Lung microvascular endothelial cell (primary cell): ENCODE measurements around the gene TET3. TPM values are rescaled to one million over a fixed set of nuclear protein-coding genes. Genes with fewer than 3 reads are reported as not detected.

Experiments used
- DNase-seq, 2 donors: peaks; one replicate each; pipeline versions ENCODE4 v3.0.0 to v3.0.0-alpha.2; 2010; ENCODE audit warnings: low read depth in 2 of 2
- total RNA-seq: library from RNA; depleted of rRNA; stranded (reverse); fragments of >200 nt; gene quantifications from 2 replicates; pipeline ENCODE4 v1.2.1, GENCODE V29; 2014

The TET3 gene
- total RNA-seq, 1 donor from 2014 or later = 4.0 TPM

DNA sequence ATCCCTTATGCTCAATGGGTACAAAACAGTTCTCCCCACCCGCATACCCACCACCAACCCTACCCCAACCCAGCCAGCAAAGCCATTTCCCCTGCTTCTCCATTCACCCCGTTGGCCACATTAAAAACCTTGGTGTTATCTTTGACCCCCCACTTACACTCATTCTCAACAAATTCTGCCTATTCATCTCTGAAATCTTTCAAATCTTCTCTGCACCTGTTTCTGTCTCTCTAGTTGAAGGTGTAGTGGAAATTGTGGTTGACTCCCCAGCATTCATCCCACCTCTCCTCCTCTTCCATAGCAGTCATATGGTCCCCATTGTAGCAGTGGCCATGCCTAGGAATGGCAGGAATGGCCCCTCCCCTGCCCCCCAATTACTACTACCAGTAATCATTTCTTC lies 20.5 kb upstream of the TET3 start:
- no peak for DNase-seq

- no peak for DNase-seq
Observed at GRCh38 chr2:73965053-73965452, 19.7 kb upstream of the TET3 start.

- DNase-seq = no peak
Observed at GRCh38 chr2:73968357-73968937, 16.3 kb upstream of the TET3 start.

GRCh38 chr2:73969356-73969755 lies 15.4 kb upstream of the TET3 start:
- no peak for DNase-seq

GRCh38 chr2:73970141-73970803 lies 14.4 kb upstream of the TET3 start:
- no peak for DNase-seq

DNA sequence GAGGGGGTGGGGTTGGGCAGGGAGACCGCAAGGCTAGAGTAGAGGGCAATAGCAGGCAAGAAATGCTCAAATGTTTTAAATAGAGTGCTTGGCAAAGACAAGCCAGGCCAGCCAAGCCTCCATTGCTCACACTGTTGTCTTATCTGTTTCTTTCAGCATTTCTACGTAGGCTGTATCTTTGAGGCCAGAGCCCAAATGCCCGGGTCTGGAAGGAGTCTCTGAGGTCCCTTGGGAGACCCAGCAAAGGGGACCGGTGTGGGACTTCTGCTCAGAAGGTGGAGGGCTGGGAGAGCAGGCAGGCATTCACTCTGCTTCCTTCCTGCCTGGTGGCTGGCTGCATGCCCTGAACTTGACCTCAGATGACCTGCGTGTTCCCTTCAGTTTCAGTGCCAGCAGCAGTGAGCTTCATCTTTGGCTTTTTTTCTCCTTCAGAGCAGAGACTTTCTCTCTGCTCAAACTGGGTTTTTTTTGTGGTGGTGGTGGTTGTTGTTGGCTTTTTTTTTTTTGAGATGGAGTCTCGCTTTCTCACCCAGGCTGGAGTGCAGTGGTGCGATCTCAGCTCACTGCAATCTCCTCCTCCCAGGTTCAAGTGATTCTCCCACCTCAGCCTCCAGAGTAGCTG lies 13.7 kb upstream of the TET3 start:
- peak; percentile 43 to 60 for DNase-seq

DNA sequence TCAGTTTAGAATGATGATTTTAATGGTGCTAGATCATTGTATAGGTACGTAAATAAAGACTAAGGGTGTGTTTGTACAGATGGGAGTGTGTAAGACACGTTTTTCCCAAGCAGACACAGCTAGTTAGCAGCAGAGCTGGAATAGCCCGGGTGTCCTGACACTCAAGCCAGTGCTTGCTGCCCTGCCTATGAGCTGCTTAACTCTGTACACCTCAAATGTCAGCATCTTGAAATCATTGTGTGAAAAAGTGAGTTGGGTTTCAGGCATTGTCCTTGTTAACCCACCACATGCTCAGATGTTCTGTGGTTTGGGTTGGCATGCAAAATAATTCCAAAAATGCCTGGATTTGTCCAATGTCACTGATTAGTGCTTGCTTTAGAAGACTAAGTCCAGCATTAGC lies 13.0 kb upstream of the TET3 start:
- DNase-seq = no peak

DNA sequence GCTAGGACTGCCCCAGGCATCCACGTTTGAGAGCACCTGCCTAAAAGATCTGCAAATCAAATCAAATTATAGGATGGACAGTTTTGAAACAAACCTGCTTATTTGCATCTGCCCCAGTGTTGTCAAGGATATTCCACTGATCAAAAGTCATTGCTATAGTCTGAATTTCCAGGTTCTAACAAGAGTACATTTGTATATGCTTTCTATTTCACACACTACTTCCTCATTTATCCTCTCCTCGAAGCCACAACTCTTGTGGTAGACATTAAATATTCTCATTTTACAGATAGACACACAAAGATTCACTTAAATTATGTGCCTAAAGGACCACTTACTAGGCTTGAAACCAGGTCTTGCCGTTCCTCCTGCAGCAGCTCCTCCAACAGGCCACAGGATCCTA lies 11.9 kb upstream of the TET3 start:
- no peak for DNase-seq

- no peak for DNase-seq
Observed at GRCh38 chr2:73975731-73976130, 9.0 kb upstream of the TET3 start.

GRCh38 chr2:73976803-73977202 lies 7.9 kb upstream of the TET3 start:
- no peak for DNase-seq

DNA sequence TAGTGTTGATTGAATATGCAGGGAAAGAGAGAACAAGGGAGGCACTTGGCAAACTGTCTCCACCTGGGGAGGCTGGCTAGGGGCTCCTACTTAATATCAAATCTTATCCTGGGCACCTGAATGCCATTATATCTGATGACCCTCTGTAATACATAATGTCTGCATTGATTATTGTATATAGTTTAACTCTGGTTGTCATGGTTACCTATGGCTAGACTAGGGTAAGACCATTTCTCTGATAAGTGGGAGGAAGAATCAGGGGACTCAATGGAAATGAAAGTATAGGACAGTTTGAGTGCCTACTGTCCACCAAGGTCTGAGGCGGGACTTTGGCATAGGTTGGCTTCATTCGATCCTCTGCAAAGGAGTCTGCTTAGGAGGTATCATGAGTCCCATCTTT lies 7.2 kb upstream of the TET3 start:
- no peak for DNase-seq

DNA sequence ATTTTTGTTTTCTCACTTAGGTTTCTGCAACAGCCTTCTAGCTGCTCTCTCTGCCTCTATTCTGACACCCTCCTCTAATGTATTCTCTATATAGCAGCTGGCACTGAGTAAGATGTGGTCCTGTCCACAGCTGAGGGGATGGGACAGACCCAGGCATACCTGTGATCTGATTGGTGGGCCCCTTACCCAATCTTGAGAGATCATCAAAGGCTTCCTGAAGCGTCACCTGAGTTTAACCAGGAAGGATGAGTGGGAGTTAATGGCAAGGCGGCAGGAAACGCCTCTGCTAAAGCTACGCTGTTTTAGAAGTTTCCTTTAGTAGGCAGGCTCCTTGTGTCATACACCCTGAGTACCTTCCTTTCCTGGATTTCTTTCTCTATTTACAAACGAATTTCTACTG lies 5.7 kb upstream of the TET3 start:
- no peak for DNase-seq

DNA sequence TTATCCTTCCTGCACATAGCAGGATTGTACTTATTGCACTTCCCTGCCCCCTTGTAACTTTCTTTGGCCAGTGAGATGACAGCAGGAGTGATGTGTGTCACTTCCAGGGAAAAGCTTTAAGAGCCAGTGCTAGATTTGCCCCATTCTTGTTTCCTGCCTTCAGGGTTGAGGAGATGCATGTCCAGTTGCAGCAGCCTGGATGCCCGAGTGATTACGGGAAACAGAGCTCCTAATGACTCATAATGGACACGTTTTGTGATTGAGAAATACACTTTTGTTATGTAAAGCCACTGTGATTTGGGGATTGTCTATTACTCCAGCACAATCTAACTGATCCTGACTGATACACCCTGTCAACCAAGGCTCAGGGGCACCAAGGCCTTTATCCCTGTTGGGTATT lies 5.0 kb upstream of the TET3 start:
- peak; percentile 35 to 87 for DNase-seq

DNA sequence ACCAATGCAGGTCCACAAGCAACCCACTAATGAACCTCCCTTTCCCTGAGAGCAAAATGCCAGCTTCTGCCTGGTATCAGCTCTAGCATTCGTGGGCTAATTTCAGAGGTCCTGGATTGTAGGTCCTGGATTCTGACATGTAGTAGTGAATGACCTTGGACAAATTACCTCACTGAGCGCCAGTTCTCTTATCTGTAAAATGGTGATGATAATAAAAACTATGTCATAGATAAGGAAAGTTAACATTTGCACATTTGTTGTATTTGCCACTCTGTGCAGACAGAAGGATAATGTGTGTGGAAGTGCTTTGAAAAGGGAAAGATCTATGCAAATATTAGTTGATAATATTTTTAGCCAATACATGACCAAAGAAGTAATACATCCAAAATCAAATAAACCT lies 4.1 kb upstream of the TET3 start:
- no peak for DNase-seq

DNA sequence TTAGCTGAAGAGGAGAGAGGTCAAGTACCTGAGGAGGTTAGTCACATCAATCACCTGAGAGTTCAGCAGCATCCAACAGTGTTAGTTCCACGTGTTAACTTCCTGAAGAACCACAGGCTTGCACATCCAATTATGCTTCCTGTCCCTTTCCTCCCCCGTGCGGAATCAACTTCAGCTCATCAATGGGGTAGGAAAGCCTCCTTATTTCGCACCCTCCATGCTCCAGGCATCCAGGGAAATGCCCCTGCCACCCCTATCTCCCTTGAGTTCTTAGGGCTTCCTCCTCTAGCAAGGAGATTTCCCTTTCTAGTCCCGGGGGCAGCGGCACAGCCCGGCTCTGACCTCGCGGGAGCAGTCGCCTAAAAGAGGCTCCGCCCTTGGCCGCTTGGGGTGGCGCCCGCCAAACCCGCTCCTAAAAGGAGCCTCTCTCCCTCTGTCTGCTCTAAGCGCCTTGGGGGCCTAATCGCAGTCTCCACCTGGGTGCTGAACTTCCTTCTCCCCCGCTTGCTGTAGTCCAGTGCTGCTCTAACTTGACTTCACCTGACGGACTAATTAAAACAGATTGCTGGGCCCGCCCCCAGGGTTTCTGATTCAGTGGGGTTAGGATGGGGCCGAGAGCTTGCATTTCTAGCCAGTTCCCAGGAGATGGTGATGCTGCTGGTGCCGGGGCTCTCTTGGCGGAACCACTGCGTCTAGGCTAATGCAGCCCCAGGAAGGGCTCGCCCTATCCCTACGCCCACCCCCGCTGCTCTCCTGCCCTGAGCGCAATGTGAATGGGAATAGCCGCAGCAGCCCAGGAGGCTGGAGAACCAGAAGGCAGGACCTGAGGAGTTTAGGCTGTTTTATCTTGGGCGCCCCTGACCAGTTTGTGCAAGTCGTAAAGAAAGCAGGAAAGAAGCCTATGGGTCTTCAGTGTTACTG lies 3.4 kb upstream of the TET3 start:
- no peak for DNase-seq

- no peak for DNase-seq
Observed at GRCh38 chr2:73982140-73982617, 2.5 kb upstream of the TET3 start.

- DNase-seq = no peak
Observed at GRCh38 chr2:73983322-73984202, 1.1 kb upstream of the TET3 start.

GRCh38 chr2:73984922-73985307 lies 205 bp downstream of the TET3 start:
- DNase-seq = no peak

DNA sequence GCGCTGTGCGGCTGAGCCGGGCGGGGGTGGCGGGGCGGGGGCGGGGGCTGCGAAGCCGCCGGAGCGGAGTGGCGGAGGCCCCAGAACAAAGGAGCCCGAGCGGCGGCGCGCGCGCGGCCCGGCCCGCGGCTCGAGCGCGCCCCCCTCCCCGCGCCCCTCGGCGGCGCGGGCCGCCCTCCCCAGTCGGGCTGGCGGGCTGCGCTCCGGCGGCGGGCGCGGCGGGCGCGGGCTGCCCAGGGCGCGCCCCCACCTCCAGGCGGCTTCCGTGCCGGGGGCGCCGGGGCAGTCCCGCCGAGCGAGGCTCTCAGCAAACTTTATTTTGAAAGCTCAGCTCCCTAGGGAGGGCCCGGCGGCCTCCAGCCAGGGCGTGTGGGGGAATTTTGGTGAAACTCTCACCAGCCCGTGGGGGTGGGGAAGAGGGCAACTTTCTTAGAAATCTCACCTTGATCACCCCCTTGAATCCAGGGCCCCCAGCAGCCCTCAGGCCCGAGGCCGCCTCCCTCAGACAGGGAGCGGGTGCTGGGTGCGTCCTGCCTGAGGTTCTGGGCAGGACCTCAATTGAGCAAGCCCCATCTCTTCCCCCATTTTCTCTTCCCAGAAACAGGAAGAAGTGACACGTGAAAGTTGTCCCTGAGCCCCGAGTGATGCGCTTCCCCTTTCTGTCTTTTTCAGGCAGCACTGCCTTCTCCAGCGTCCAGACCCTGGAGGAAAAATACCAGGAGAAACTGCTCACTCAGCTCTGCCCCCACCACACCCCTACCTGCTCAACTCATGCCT lies 786 bp downstream of the TET3 start:
- peak in 1 of 2 donors; percentile 53 for DNase-seq

GRCh38 chr2:73986085-73986681 lies 1.5 kb downstream of the TET3 start:
- peak in 1 of 2 donors; percentile 20 for DNase-seq
